A549 treated with AZD9567 at 1 μM for 4 hours (cell line): ENCODE results near the gene SUMF2. TPM values are rescaled to one million over a fixed set of nuclear protein-coding genes. Genes with fewer than 3 reads are reported as not detected.

Source experiments
- total RNA-seq: library from RNA; stranded (reverse); fragments of 200-300 nt; extraction: Qiagen RNA extraction; gene quantifications from 5 replicates; pipeline ENCODE4 v1.2.3, GENCODE V29; 2022; ENCODE audit not compliant: insufficient read depth

The SUMF2 gene
- total RNA-seq, result 110 to 140 TPM (median 113 TPM) in 5 replicates

GRCh38 chr7:56063882-56064625, at the start of gene SUMF2:
Gene SUMF2 (plus strand): TSS chr7:56064286. CDS start chr7:56064312, 26 bp downstream.

GRCh38 chr7:56051339-56052191, 12.5 kb upstream of the SUMF2 start, which contains the start of the genes CCT6A and PSPH:
Gene CCT6A (plus strand): TSS chr7:56051765. CDS start chr7:56051849, 84 bp downstream.
Gene PSPH (minus strand): TSS chr7:56051444. CDS start chr7:56021212, 30,232 bp downstream.

GRCh38 chr7:56092789-56093531, 28.9 kb downstream of the SUMF2 start, which contains the start of gene PHKG1:
Gene PHKG1 (minus strand): TSS chr7:56092952. CDS start chr7:56088941, 4,011 bp downstream.

GRCh38 chr7:56106108-56107073, 42.3 kb downstream of the SUMF2 start, which contains the start of gene CHCHD2:
Gene CHCHD2 (minus strand): TSS chr7:56106476. CDS start chr7:56106413, 63 bp downstream.

GRCh38 chr7:56115852-56116538, 51.9 kb downstream of the SUMF2 start, which contains the start of gene NUPR2:
Gene NUPR2 (minus strand): TSS chr7:56116417. CDS start chr7:56116314, 103 bp downstream.

Other genes starting within 250 kb of the SUMF2 start
- gene SEPTIN14, start 201.5 kb upstream of the SUMF2 start, total RNA-seq, result not detected in 5 replicates
- 0.62 to 1.3 TPM (median 0.77 TPM) in 5 replicates for gene ZNF713, start 176.8 kb upstream of the SUMF2 start, total RNA-seq
- gene MRPS17, start 112.4 kb upstream of the SUMF2 start, total RNA-seq, result 20.2 to 29.2 TPM (median 27.1 TPM) in 5 replicates
- gene NIPSNAP2, start 99.7 kb upstream of the SUMF2 start, total RNA-seq, result 42.1 to 54.9 TPM (median 54.6 TPM) in 5 replicates
- gene PSPH, start 12.8 kb upstream of the SUMF2 start, total RNA-seq, result 22.1 to 30.0 TPM (median 22.2 TPM) in 5 replicates
- gene CCT6A, start 12.5 kb upstream of the SUMF2 start, total RNA-seq, result 268 to 329 TPM (median 271 TPM) in 5 replicates
- gene PHKG1, start 28.7 kb downstream of the SUMF2 start, total RNA-seq, result 0.61 to 0.99 TPM (median 0.80 TPM) in 4 of 5 replicates, not detected in the other
- gene CHCHD2, start 42.2 kb downstream of the SUMF2 start, total RNA-seq, result 632 to 755 TPM (median 702 TPM) in 5 replicates
- not detected in 5 replicates for gene NUPR2, start 52.1 kb downstream of the SUMF2 start, total RNA-seq